ENCODE measurements around the gene LPAR6.

LPAR6 gene

GRCh38 chr13:48398450-48399095, 14.3 kb downstream of the LPAR6 start:
- peak in 1 of 2 donors; percentile 62 for DNase-seq (ENCODE audit: low read depth in 2 of 2)
- no peak overlapping the region for H3K4me3 ChIP-seq (replicated peaks in 1 of 2; ENCODE audit: low read depth in 2 of 2, low read length in 2 of 2)
- TF ChIP-seq CTCF (IDR thresholded peaks at IDR 0.05; ENCODE audit: low read depth, low read length) = no peak

- no peak for DNase-seq (ENCODE audit: low read depth in 2 of 2)
- TF ChIP-seq CTCF (IDR thresholded peaks at IDR 0.05; ENCODE audit: low read depth, low read length) = no peak
- H3K4me3 ChIP-seq (replicated peaks in 1 of 2; ENCODE audit: low read depth in 2 of 2, low read length in 2 of 2) = no peak overlapping the region
Measured at GRCh38 chr13:48397744-48398143, 15.2 kb downstream of the LPAR6 start.

GRCh38 chr13:48393698-48394085, 19.2 kb downstream of the LPAR6 start:
- TF ChIP-seq CTCF (IDR thresholded peaks at IDR 0.05; ENCODE audit: low read depth, low read length) = no peak
- H3K4me3 ChIP-seq (replicated peaks in 1 of 2; ENCODE audit: low read depth in 2 of 2, low read length in 2 of 2) = no peak overlapping the region
- DNase-seq (ENCODE audit: low read depth in 2 of 2) = no peak

GRCh38 chr13:48393030-48393697, 19.7 kb downstream of the LPAR6 start:
- DNase-seq (ENCODE audit: low read depth in 2 of 2) = no peak
- no peak for TF ChIP-seq CTCF (IDR thresholded peaks at IDR 0.05; ENCODE audit: low read depth, low read length)
- no peak overlapping the region for H3K4me3 ChIP-seq (replicated peaks in 1 of 2; ENCODE audit: low read depth in 2 of 2, low read length in 2 of 2)

- TF ChIP-seq CTCF (IDR thresholded peaks at IDR 0.05; ENCODE audit: low read depth, low read length) = no peak
- DNase-seq (ENCODE audit: low read depth in 2 of 2) = no peak
- no peak overlapping the region for H3K4me3 ChIP-seq (replicated peaks in 1 of 2; ENCODE audit: low read depth in 2 of 2, low read length in 2 of 2)
Measured at GRCh38 chr13:48391257-48391656, 21.7 kb downstream of the LPAR6 start.

GRCh38 chr13:48386816-48387215, 26.1 kb downstream of the LPAR6 start:
- no peak for DNase-seq (ENCODE audit: low read depth in 2 of 2)
- H3K4me3 ChIP-seq (replicated peaks in 1 of 2; ENCODE audit: low read depth in 2 of 2, low read length in 2 of 2) = no peak overlapping the region
- no peak for TF ChIP-seq CTCF (IDR thresholded peaks at IDR 0.05; ENCODE audit: low read depth, low read length)
